H1 (cell line): ENCODE measurements around the gene POLR1F. TPM values are rescaled to one million over a fixed set of nuclear protein-coding genes. Genes with fewer than 3 reads are reported as not detected.

Source experiments
- GTF2F1 ChIP-seq: IDR thresholded peaks from 2 replicates; pipeline ENCODE4 v1.6.1; 2012; ENCODE audit warnings: low read depth, low read length, improper control_type of control experiment, borderline replicate concordance
- JUND ChIP-seq: IDR thresholded peaks from 2 replicates; pipeline ENCODE4 v1.6.1; 2011; ENCODE audit warnings: mild to moderate bottlenecking, improper control_type of control experiment, low read length
- RAD21 ChIP-seq, 2 experiments: IDR thresholded peaks in 1 of 2; conservative IDR thresholded peaks in 1 of 2; 2 replicates each; pipeline ENCODE4 v1.6.1; 2011; ENCODE audit warnings: low read depth in 2 of 2, low read length in 2 of 2, improper control_type of control experiment in 1 of 2, inconsistent platforms in 1 of 2, mild to moderate bottlenecking in 1 of 2, moderate library complexity in 1 of 2
- polyA plus RNA-seq, 7 experiments: library from polyadenylated mRNA; depleted of rRNA in 3 of 7; stranded (reverse) in 5 of 7; unstranded in 2 of 7; fragments of >200 nt in 5 of 7; fragments of 200-250 nt in 2 of 7; gene quantifications; 1 replicate in 5 of 7; 2 replicates in 1 of 7; 4 replicates in 1 of 7; pipeline versions ENCODE4 v1.2.1 to v1.2.3, GENCODE V29; 2011 to 2013; ENCODE audit warnings: missing spikeins in 2 of 7, mixed read lengths in 2 of 7
- total RNA-seq: library from RNA; stranded (reverse); fragmentation: NEBNext Ultra II Directional; extraction: Animal tissue kit (Norgen Biotek cat#: 25700); gene quantifications from 2 replicates; pipeline ENCODE4 v1.2.1, GENCODE V29; 2021
- TF ChIP-seq, protein P1 (sequence below): fragments of 300-600 bp; sonication (generic); IDR thresholded peaks from 2 replicates; pipeline ENCODE4 v1.7.1; 2012; ENCODE audit warnings: low read length, moderate library complexity, mild to moderate bottlenecking, inconsistent platforms; ENCODE audit not compliant: insufficient replicate concordance
- TF ChIP-seq, protein P2 (sequence below), 3 experiments: IDR thresholded peaks; 1 replicate in 2 of 3; 2 replicates in 1 of 3; pipeline versions ENCODE4 v1.5.1 to v1.6.1; 2011; ENCODE audit warnings: low read length in 3 of 3, mild to moderate bottlenecking in 3 of 3, inconsistent platforms in 2 of 3, low read depth in 1 of 3, moderate library complexity in 1 of 3; ENCODE audit not compliant: insufficient read depth in 1 of 3; ENCODE audit errors: control extremely low read depth in 1 of 3

POLR1F gene
- total and polyA plus RNA-seq, 2 of the 8 experiments (the other 6 are each of a cell fraction or from before 2014, with no cell fraction given) = 11.2 to 24.6 TPM

- TF ChIP-seq, protein P1, sequence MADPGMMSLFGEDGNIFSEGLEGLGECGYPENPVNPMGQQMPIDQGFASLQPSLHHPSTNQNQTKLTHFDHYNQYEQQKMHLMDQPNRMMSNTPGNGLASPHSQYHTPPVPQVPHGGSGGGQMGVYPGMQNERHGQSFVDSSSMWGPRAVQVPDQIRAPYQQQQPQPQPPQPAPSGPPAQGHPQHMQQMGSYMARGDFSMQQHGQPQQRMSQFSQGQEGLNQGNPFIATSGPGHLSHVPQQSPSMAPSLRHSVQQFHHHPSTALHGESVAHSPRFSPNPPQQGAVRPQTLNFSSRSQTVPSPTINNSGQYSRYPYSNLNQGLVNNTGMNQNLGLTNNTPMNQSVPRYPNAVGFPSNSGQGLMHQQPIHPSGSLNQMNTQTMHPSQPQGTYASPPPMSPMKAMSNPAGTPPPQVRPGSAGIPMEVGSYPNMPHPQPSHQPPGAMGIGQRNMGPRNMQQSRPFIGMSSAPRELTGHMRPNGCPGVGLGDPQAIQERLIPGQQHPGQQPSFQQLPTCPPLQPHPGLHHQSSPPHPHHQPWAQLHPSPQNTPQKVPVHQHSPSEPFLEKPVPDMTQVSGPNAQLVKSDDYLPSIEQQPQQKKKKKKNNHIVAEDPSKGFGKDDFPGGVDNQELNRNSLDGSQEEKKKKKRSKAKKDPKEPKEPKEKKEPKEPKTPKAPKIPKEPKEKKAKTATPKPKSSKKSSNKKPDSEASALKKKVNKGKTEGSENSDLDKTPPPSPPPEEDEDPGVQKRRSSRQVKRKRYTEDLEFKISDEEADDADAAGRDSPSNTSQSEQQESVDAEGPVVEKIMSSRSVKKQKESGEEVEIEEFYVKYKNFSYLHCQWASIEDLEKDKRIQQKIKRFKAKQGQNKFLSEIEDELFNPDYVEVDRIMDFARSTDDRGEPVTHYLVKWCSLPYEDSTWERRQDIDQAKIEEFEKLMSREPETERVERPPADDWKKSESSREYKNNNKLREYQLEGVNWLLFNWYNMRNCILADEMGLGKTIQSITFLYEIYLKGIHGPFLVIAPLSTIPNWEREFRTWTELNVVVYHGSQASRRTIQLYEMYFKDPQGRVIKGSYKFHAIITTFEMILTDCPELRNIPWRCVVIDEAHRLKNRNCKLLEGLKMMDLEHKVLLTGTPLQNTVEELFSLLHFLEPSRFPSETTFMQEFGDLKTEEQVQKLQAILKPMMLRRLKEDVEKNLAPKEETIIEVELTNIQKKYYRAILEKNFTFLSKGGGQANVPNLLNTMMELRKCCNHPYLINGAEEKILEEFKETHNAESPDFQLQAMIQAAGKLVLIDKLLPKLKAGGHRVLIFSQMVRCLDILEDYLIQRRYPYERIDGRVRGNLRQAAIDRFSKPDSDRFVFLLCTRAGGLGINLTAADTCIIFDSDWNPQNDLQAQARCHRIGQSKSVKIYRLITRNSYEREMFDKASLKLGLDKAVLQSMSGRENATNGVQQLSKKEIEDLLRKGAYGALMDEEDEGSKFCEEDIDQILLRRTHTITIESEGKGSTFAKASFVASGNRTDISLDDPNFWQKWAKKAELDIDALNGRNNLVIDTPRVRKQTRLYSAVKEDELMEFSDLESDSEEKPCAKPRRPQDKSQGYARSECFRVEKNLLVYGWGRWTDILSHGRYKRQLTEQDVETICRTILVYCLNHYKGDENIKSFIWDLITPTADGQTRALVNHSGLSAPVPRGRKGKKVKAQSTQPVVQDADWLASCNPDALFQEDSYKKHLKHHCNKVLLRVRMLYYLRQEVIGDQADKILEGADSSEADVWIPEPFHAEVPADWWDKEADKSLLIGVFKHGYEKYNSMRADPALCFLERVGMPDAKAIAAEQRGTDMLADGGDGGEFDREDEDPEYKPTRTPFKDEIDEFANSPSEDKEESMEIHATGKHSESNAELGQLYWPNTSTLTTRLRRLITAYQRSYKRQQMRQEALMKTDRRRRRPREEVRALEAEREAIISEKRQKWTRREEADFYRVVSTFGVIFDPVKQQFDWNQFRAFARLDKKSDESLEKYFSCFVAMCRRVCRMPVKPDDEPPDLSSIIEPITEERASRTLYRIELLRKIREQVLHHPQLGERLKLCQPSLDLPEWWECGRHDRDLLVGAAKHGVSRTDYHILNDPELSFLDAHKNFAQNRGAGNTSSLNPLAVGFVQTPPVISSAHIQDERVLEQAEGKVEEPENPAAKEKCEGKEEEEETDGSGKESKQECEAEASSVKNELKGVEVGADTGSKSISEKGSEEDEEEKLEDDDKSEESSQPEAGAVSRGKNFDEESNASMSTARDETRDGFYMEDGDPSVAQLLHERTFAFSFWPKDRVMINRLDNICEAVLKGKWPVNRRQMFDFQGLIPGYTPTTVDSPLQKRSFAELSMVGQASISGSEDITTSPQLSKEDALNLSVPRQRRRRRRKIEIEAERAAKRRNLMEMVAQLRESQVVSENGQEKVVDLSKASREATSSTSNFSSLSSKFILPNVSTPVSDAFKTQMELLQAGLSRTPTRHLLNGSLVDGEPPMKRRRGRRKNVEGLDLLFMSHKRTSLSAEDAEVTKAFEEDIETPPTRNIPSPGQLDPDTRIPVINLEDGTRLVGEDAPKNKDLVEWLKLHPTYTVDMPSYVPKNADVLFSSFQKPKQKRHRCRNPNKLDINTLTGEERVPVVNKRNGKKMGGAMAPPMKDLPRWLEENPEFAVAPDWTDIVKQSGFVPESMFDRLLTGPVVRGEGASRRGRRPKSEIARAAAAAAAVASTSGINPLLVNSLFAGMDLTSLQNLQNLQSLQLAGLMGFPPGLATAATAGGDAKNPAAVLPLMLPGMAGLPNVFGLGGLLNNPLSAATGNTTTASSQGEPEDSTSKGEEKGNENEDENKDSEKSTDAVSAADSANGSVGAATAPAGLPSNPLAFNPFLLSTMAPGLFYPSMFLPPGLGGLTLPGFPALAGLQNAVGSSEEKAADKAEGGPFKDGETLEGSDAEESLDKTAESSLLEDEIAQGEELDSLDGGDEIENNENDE = no peak
- TF ChIP-seq, protein P2, sequence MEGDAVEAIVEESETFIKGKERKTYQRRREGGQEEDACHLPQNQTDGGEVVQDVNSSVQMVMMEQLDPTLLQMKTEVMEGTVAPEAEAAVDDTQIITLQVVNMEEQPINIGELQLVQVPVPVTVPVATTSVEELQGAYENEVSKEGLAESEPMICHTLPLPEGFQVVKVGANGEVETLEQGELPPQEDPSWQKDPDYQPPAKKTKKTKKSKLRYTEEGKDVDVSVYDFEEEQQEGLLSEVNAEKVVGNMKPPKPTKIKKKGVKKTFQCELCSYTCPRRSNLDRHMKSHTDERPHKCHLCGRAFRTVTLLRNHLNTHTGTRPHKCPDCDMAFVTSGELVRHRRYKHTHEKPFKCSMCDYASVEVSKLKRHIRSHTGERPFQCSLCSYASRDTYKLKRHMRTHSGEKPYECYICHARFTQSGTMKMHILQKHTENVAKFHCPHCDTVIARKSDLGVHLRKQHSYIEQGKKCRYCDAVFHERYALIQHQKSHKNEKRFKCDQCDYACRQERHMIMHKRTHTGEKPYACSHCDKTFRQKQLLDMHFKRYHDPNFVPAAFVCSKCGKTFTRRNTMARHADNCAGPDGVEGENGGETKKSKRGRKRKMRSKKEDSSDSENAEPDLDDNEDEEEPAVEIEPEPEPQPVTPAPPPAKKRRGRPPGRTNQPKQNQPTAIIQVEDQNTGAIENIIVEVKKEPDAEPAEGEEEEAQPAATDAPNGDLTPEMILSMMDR (IDR thresholded peaks at IDR 0.05; ENCODE audit: control extremely low read depth in 1 of 3, insufficient read depth in 1 of 3, low read depth in 1 of 3, low read length in 3 of 3) = peak in 2 of 3 experiments; percentile 45 to 61; a peak in 2 of 4 replicates
- TF ChIP-seq JUND (no peak), RAD21 (IDR thresholded peaks at IDR 0.05 in 1 of 2, conservative IDR thresholded peaks at IDR 0.05 in 1 of 2; ENCODE audit: low read depth in 2 of 2, low read length in 2 of 2) (peak; percentile 74 to 77), GTF2F1 (no peak)
Measured at GRCh38 chr7:19747740-19748339, 39.0 kb upstream of the POLR1F start (continued).
